OCI-LY3 (cell line): Measurements from ENCODE around the gene ZSWIM7.

Experiments used
- EZH2phosphoT487 ChIP-seq: fragments of 200-600 bp; shearing (Covaris generic); IDR thresholded peaks from 2 replicates; pipeline ENCODE4 v1.6.1; 2018; ENCODE audit warnings: antibody characterized with exemption, mixed run types, low read depth
- TF ChIP-seq, protein P1 (sequence below): fragments of 200-600, 300-600 bp; sonication (generic); IDR thresholded peaks from 2 replicates; pipeline ENCODE4 v1.5.1; 2014; ENCODE audit warnings: antibody characterized with exemption, low read length, low read depth

- TF ChIP-seq EZH2phosphoT487: no peak
- TF ChIP-seq, protein P1, sequence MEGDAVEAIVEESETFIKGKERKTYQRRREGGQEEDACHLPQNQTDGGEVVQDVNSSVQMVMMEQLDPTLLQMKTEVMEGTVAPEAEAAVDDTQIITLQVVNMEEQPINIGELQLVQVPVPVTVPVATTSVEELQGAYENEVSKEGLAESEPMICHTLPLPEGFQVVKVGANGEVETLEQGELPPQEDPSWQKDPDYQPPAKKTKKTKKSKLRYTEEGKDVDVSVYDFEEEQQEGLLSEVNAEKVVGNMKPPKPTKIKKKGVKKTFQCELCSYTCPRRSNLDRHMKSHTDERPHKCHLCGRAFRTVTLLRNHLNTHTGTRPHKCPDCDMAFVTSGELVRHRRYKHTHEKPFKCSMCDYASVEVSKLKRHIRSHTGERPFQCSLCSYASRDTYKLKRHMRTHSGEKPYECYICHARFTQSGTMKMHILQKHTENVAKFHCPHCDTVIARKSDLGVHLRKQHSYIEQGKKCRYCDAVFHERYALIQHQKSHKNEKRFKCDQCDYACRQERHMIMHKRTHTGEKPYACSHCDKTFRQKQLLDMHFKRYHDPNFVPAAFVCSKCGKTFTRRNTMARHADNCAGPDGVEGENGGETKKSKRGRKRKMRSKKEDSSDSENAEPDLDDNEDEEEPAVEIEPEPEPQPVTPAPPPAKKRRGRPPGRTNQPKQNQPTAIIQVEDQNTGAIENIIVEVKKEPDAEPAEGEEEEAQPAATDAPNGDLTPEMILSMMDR: no peak
These were observed 38.1 kb upstream of the ZSWIM7 start for GRCh38 chr17:16037636-16038035.
